Ramos (cell line): ENCODE results near the gene MEGF6.

ENCODE experiments used
- in situ Hi-C: fragments of 300-500 bp; cut with MboI; formaldehyde crosslinking; loops from one replicate; pipeline ENCODE4 v1.14.3; 2022; ENCODE audit warnings: low sequenced_read_pairs; ENCODE audit not compliant: unreplicated experiment

The MEGF6 gene

GRCh38 chr1:3611170-3612019 lies at the start of gene MEGF6:
Gene MEGF6 (minus strand): TSS chr1:3611508. CDS start chr1:3611268, 240 bp downstream.
- in situ Hi-C loops: no loop called here

GRCh38 chr1:3660704-3661103 lies 49.4 kb upstream of the MEGF6 start:
- in situ Hi-C loops: loop anchor here (25.0 kb wide), 1 partner anchor 377 kb away; no protein-coding TSS in a partner anchor

GRCh38 chr1:3659093-3659492 lies 47.8 kb upstream of the MEGF6 start:
- in situ Hi-C loops: loop anchor here (25.0 kb wide), 1 partner anchor 378 kb away; no protein-coding TSS in a partner anchor

- in situ Hi-C loops: loop anchor here (25.0 kb wide), 1 partner anchor 379 kb away; no protein-coding TSS in a partner anchor
These were observed 46.9 kb upstream of the MEGF6 start for GRCh38 chr1:3658231-3658615.

GRCh38 chr1:3657578-3658230 lies 46.4 kb upstream of the MEGF6 start:
- in situ Hi-C loops: loop anchor here (25.0 kb wide), 1 partner anchor 380 kb away; no protein-coding TSS in a partner anchor

GRCh38 chr1:3657096-3657475 lies 45.8 kb upstream of the MEGF6 start:
- in situ Hi-C loops: loop anchor here (25.0 kb wide), 1 partner anchor 380 kb away; no protein-coding TSS in a partner anchor

GRCh38 chr1:3656450-3657095 lies 45.3 kb upstream of the MEGF6 start:
- in situ Hi-C loops: loop anchor here (25.0 kb wide), 1 partner anchor 381 kb away; no protein-coding TSS in a partner anchor

GRCh38 chr1:3654549-3655281 lies 43.4 kb upstream of the MEGF6 start:
- in situ Hi-C loops: loop anchor here (25.0 kb wide), 1 partner anchor 383 kb away; no protein-coding TSS in a partner anchor

GRCh38 chr1:3653286-3653618 lies 41.9 kb upstream of the MEGF6 start:
- in situ Hi-C loops: loop anchor here (25.0 kb wide), 1 partner anchor 384 kb away; no protein-coding TSS in a partner anchor

GRCh38 chr1:3652548-3653285 lies 41.4 kb upstream of the MEGF6 start:
- in situ Hi-C loops: loop anchor here (25.0 kb wide), 1 partner anchor 385 kb away; no protein-coding TSS in a partner anchor

- in situ Hi-C loops: loop anchor here (25.0 kb wide), 1 partner anchor 385 kb away; no protein-coding TSS in a partner anchor
These were observed 40.7 kb upstream of the MEGF6 start, which contains the start of gene TP73 for GRCh38 chr1:3651930-3652547. Gene TP73 (plus strand): TSS chr1:3652516. CDS start chr1:3682366, 29,850 bp downstream.

GRCh38 chr1:3651026-3651929 lies 40.0 kb upstream of the MEGF6 start:
- in situ Hi-C loops: loop anchor here (25.0 kb wide), 1 partner anchor 386 kb away; no protein-coding TSS in a partner anchor

GRCh38 chr1:3650248-3651025 lies 39.1 kb upstream of the MEGF6 start:
- in situ Hi-C loops: loop anchor here (25.0 kb wide), 1 partner anchor 387 kb away; no protein-coding TSS in a partner anchor

- in situ Hi-C loops: loop anchor here (25.0 kb wide), 1 partner anchor 388 kb away; no protein-coding TSS in a partner anchor
These were observed 38.3 kb upstream of the MEGF6 start, which contains the start of gene WRAP73 for GRCh38 chr1:3649342-3650247. Gene WRAP73 (minus strand): TSS chr1:3650103. CDS start chr1:3649999, 104 bp downstream.

GRCh38 chr1:3646596-3646995 lies 35.3 kb upstream of the MEGF6 start:
- in situ Hi-C loops: no loop called here
